Posterior cingulate gyrus (tissue), 11 donors: Measurements from ENCODE around the gene LDHAL6B.

ENCODE experiments used
- DNase-seq, 10 donors: peaks; one replicate each; pipeline versions ENCODE4 v3.0.0 to v3.0.0-alpha.2; 2020 to 2021; ENCODE audit warnings: mixed read lengths in 3 of 10
- intact Hi-C: fragments of 100-400 bp; cut with DNase I; formaldehyde crosslinking; loops from one replicate; pipeline ENCODE4 v1.15.1; 2023

The LDHAL6B gene

GRCh38 chr15:59205839-59206622, 612 bp upstream of the LDHAL6B start:
- intact Hi-C loops = no loop called here
- DNase-seq = no peak

DNA sequence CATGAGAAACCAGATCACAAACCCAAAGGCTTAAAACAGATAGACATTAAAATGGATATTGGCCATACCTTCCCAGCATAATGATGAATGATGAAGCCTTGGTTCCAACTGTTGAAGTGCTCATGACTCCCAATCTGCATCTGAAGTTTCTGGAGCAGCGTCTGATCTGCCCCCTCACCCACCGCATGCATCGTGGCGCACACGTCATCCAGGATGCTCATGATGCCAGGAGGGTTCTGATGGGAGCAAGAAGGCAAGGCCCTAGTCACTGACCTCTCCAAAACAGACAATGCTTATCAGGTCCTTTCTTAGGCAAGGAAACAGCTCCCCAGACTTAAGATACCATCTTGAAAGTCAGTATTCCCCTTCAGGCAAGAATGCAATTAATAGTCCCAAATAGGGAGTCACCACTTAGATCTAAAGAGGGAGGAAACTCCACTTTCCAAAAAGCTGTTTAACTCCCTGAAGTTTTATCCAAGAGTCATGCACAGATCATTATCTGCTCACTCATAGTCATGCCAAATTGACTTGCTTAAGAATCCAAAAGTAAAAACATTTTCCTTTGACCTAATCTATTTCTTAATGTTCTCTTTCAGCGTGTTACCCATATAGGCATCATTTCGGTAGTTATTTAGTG, 2.1 kb downstream of the LDHAL6B start:
- intact Hi-C loops = no loop called here
- no peak for DNase-seq

GRCh38 chr15:59210186-59210585, 3.5 kb downstream of the LDHAL6B start:
- intact Hi-C loops = no loop called here
- no peak for DNase-seq

GRCh38 chr15:59216911-59217310, 10.3 kb downstream of the LDHAL6B start:
- intact Hi-C loops = no loop called here
- DNase-seq = no peak

DNA sequence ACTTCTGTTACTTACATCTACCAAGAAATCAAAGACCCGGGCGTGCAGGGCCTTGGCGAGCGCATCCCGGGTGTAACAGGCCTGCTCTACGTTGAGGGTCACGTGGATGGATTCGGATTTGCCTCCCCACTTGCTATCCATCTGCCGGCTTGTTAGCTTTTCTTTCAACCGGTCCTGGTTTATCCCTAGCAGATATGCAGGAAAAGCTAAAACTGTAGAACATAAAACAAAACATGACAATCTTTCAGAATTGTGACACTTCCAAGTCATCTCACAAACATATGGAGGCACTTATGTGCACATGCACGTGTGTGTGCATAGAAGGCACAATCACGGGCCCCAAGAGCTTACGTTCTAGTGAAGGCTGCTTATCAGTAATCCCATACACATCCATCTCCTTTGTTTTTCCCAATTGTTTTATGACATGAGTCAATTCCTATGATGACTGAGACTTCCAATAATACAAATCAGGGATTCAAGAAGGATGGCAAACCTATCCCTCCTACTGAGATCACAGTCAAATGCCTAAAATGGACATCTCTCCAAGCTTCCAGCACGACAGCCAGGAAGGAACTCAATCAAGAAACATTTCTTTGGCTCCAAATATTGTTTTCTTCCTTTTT, 11.3 kb downstream of the LDHAL6B start:
- no peak for DNase-seq
- intact Hi-C loops = no loop called here

DNA sequence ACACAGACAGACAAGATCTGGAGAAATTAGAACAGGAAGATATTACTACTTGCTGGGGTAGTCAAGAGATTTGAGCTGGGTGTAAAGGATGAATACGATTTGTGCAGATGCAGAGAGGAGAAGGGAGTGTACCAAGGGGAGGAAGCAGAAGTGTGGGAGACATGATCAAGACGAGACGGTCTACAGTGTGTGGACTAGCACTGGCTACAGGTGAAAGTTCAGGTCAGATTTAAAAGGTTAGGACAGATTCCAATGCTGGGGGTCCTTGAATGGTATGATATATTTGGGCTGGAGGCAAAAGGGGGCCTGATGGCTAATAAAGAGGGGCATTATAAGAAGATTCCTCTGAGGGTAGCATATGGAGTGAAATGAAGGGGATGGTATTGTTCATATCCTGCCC, 12.1 kb downstream of the LDHAL6B start:
- intact Hi-C loops = no loop called here
- no peak for DNase-seq

DNA sequence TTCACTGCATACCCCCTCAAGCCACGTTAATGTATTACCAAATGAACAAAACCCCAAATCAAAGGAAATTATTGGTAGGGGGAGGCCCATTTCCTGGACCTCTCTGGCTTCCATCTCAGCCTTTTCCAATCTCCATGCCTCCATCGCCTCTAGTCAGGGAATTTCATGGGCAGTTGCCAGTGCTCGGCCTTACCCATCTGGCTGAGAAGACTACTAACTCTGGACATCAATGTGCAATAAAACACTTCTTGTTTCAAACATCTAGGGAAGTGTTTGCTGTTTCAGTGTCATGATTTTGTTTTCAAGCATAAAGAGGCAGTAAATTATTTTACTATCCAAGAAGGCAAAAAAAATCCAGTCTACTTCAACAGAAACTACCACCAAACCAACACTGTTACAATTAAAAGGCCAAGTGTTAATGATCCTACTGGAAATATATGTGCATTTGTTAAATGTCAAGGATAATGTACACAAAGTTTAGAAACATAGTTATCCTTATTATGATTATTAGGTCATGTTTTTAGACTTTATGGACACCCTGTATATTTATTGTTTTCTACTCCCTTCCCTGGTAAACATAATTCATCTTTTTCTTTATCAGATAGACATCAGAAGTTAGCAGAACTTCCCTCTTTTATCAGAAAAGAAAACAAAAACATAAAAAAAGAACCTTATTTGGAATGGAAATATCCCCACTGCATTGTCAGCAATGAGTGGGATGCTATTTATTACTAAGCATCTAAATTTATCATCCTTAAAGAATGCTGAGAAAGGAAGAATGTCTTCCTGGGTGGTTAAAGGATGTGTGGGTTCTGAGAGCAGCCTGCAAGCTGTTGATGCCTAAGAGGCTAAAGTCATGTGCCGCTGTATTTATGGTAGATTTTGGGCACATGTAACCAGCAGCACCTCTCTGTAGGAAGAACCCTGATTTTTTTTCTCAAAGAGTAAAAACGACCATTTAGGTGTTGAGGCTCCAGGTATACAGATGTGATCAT, 15.2 kb downstream of the LDHAL6B start:
- DNase-seq = peak in 3 of 10 donors; percentile 16 to 71 (median 20)
- intact Hi-C loops = no loop called here

GRCh38 chr15:59222906-59223550, 16.4 kb downstream of the LDHAL6B start:
- DNase-seq = peak in 1 of 10 donors; percentile 9
- intact Hi-C loops = no loop called here

GRCh38 chr15:59223736-59224135, 17.1 kb downstream of the LDHAL6B start:
- no peak for DNase-seq
- intact Hi-C loops = no loop called here

DNA sequence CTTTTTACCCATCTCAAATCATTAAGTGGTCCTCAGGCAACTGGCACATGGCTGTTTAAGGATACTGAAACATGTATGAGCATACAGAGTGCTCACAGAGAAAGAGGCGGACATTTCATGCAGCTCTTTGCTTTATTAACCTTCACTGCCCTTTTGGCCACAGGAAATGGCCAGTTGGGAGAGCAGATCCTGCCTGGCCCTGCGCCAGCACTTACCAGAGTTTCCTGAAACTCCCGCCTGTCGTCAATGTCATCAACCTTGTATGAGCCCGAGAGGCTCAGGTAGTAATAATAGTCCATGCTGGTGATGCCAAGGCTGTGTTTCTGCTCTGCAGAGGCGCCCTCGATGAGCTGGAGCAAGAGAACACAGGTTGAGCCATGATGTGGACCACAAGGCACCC, 17.8 kb downstream of the LDHAL6B start:
- intact Hi-C loops = no loop called here
- peak in 1 of 10 donors; percentile 37 for DNase-seq

- intact Hi-C loops = no loop called here
Measured at GRCh38 chr15:59227021-59227420, 20.4 kb downstream of the LDHAL6B start.

GRCh38 chr15:59229015-59229414, 22.4 kb downstream of the LDHAL6B start:
- DNase-seq = peak in 1 of 10 donors; percentile 49

More at GRCh38 chr15:59227021-59227420, 20.4 kb downstream of the LDHAL6B start:
- DNase-seq = no peak

DNA sequence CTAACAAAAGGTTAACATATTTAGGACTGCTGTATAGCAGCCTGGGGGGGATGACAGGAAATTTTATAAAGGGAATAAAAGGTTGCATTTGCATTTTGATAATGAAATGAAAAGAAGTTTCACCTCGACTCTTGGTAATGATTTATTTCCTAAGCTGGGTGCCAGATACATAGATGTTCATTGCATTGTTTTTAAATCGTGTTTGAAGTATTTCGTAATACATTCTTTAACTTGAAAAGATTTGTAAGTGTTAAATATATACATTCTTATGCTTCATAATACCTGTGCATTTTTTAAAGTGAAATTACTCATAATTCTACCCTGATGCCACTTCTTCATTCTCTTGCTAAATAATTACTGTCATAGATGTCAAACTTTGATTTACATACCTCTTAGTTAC, 22.8 kb downstream of the LDHAL6B start:
- DNase-seq = no peak
- intact Hi-C loops = no loop called here

More at GRCh38 chr15:59229015-59229414, 22.4 kb downstream of the LDHAL6B start:
- intact Hi-C loops = no loop called here

- intact Hi-C loops = no loop called here
- no peak for DNase-seq
Measured at GRCh38 chr15:59230531-59231055, 23.9 kb downstream of the LDHAL6B start.

DNA sequence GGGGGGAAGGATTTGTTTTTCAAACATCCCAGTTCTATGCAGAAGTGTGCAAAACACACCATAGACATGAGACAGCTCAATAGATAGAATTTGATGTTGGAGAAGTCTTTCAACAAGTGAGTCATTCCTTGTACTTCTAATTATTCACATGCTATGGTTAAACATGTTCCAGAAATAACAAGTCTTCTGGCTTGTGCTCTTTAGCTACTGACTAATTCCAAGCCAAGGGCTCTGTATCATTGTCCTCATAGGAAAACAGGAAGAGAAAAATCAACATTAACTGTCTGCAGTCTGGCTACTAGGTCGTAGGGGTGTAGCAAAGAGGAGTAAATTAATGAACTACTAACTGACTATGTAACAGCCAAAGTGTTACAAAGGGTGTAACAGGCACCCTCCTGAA, 25.8 kb downstream of the LDHAL6B start:
- DNase-seq = no peak
- intact Hi-C loops = no loop called here

GRCh38 chr15:59236394-59236793, 29.8 kb downstream of the LDHAL6B start:
- DNase-seq = no peak
- intact Hi-C loops = no loop called here

DNA sequence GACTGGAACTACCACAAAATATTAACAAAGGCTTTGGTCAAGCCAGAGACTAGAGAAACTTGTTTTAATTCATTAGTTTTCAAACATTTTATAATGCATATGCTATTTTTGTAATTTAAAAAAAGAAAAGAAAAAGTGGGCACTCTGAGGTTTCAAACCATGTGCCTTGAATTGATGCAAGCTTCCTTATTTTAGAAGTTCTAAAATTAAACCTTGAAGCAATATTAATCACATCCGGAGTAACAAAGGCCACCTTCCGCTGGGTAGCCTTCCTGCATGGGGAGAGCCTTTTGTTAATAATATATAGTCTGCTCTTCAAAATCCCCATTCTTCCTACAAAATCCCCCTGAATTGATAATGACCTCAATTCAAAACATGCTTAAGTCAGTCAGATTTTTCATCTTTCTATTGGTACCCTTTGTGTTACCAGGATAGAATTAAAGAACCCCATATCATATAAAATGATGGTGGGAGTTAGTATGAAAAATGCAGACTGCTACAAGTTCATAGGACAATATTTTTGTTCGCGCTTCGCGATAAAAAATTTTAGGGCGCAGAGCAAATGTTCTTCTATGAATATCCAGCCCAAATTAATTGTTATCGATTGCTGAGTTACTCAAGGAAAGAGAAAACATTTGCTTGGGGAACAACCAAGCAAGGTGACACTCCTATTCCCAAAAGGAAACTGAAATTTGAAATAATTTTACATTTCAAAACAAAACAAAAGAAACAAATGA, 30.6 kb downstream of the LDHAL6B start:
- DNase-seq = no peak
- intact Hi-C loops = no loop called here

DNA sequence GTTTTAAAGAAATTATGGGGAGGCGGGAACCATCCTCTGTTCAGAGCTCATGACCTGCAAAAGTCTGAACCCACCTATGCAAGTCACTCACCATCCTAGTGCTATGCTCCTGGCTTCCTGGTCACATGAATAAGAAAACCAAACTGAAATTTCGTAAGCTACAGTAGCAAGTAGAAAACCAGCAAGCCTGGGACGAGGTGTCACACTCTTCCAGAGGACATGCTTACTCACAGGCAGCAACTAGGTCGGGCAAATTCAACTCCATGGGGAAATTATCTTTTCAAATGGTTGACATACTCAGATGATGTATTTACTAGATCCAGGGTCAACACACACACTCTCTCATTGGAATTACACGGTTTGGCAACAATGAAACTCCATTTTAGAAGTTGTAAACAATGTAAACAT, 31.3 kb downstream of the LDHAL6B start:
- no peak for DNase-seq
- intact Hi-C loops = no loop called here

DNA sequence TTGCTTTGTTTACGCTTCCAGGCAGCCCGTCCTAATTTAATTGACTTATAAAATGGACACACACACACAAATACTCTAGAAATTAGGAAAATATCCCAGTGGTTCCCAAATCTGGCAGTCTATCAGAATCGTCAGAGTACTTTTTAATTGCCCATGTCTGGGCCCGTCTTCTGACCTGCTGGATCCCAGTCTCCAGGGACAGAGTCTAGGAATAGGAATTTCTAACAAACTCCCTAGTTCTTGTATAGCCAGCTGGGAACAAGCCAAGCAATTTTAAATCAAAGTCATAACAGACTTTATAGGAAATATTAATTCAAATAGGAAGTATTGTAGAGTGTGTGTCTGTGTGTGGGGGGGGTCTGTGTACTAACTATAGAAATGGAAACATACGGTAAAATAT, 33.4 kb downstream of the LDHAL6B start:
- no peak for DNase-seq
- intact Hi-C loops = loop anchor here (10.0 kb wide), 1 partner anchor 135 kb away; the partner anchor contains the start of gene MYO1E
